ENCODE results near the gene GZF1.

DNA sequence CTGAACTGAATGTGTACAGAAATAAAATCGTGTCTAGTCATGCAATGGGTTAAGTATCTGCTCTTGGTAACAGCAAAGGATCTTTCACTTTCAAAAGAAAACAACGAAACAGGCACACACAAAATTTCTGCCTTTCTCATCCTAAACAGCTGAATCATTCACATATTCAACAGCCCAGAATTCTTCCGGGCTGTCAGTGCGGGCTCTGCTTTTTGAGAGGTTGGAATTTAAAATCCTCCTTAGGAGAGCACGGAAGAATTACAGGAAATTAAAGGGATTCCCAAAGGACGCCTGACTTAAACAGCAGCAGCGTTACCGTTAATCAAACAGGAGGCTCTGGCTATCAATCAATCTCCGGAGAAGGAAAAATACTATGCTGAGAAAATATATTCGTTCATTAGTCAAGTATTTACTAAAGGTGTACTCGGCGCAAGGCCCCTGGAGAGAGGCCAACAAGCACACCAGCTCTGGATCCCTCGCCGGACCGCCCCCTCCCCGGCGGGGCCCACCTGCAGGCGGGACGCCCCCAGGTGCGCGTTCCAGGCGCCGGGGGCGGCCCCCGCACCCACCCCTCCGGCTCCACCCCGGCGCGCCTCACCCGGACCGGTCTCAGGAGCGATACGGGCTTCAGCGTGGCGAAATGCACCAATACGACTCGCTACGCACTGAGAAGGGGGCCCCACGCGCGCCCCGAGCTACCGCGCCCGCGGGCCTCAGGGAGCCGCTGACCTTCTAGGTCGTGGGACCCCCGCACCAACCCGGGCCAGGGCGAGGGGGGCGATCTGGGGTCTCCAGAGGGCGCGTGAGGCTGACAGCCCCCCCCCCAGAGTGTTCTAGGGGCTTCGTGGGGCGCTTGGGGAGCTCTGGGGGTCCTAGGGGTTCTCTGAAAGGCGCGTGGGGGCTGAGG lies 58.3 kb downstream of the GZF1 start:
- TF ChIP-seq POLR2A (IDR thresholded peaks at IDR 0.05) (no peak), CTCF (IDR thresholded peaks at IDR 0.05) (no peak), EP300 (IDR thresholded peaks at IDR 0.05) (no peak)

Data from ovary (tissue), 3 donors.